HG03045 (cell line): Measurements from ENCODE around the gene SNRNP200.
"Not testable (repeated sequence)": the region's sequence is repeated elsewhere in the genome, so short reads cannot be mapped to it uniquely, and the experiment has no call there.

Experiments used
- ATAC-seq: cut with Tn5 transposase; IDR thresholded peaks from one replicate; pipeline ENCODE4 v1.9.1; 2021; ENCODE audit warnings: mild to moderate bottlenecking, moderate library complexity; ENCODE audit not compliant: unreplicated experiment

Gene SNRNP200

DNA sequence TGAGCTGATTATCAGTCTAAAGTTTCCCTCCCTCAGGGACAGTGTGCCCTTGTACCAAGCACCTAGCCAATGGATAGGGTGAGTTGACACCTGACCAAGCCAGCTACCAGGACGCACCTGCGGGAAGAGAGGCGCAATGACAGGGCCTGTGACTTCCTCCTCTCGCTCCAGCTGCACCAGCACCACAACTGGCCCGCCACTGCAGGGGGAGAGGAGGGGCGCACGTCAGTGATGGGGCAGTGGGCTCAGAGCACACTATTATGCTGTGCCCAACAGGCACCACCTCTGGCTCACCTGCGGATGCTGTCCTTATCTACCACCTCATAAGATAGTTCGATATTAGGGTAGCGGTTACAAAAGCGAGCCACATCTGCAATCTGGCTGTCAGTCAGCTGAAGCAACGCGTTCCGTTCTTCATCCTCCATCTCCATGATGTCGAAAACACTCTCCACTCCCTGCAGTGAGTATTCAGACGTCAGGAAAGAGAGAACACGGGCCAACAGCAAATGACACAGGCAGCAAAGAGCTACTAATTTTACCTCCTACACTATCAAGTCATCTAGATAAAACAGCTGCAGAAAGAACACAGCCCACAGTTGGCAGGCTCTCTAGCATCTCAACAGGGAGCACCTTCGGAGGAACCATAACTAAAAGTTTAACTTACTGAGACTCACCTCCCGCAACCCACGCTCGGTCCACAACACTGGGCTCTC is 28.4 kb downstream of the SNRNP200 start:
- ATAC-seq, result no peak

DNA sequence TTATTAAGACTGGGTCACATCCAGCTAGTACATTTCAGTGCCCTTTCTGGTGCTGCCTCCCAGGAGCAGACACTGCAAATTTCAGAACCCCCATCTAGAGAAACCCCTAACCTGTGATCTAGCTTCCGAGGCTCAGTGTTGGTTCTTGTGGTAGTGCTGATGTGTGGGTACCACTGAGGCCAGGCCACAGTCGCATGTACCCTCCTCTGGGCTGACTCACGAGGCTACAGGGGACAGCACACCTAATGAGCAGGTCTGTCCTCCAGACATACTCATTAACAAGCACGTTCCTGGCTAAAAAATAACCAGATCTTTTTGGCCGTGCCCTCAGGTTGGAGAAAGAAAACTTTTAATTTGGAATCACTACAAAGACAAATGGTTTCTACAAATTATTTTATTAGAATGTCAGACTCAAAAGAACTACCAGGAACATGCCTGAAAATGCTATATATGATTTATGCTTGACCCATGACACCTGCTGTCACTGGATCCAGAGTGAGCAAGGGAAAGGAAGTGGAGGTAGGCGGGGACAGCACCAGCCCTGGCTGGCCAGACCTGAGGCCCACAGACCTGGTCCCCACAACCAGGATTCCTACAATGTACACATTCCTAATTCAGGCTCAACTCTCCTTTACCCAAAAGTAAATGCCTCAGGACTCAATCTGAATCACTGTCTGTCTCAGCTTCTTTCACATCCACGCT is 30.8 kb downstream of the SNRNP200 start:
- no peak for ATAC-seq

DNA sequence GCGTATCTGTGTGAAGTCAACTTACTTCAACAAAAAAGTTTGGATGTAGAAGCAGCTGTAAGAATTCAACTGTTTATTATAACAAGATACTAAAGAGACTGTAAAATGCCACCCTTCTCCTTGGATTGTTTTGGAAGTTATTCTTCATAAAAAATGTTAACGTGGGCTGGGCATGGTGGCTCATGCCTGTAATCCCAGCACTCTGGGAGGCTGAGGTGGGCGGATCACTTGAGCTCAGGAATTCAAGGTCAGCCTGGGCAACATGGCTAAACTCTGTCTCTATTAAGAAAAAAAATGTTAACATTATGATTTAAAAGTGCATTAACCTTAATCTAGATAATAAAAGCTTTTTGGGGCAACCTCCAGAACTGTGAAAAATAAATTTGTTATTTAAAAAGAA is 31.6 kb downstream of the SNRNP200 start:
- ATAC-seq, result no peak

DNA sequence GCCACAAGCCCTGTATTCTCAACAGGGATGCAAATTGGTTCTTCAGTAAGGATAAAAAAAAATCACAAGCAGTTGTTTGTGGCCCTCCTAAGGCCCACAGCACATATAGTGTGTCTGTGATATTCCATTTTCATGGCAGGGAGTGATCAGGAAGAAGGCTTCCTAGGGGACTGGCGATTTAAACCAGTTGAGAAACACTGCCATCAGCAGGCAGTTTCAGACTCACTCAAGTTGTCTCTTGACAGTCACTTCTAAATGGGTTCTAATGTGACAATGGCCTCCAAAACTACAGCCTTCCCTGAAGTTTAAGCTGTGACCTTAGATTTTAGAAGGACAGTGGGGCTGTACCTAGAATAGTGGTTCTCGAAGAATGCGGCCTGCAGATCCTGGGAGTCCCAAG is 33.4 kb downstream of the SNRNP200 start:
- no peak for ATAC-seq

DNA sequence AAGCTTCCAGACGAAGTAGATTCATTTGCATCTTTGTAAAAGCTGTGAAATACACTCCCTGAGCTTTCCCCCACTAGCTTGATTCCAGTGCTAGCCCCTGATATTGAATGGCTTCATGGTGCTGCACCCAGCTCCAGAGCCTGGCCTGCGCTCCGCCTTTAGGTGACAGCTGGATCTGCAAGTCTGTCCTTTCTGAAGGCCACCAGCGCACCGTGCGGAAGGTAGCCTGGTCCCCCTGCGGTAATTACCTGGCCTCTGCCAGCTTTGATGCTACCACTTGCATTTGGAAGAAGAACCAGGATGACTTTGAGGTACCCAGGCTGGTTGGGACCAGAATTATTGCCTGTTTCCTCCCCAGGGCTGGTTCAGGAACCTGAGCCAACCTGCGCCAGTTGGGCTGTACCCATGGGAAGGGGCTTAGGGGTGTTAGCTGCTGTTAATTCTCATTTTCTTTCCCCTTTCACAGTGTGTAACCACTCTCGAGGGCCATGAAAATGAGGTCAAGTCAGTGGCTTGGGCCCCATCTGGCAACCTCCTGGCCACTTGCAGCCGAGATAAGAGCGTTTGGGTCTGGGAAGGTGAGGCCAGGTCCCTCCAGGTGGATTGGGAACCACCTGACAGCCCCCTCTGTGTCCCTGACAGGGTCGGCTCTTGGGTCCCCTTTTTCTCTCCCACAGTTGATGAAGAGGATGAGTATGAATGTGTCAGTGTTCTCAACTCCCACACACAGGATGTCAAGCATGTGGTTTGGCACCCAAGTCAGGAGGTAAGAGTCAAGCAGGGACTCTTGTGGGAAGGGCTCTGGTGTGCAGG is 38.0 kb downstream of the SNRNP200 start:
- no peak for ATAC-seq

DNA sequence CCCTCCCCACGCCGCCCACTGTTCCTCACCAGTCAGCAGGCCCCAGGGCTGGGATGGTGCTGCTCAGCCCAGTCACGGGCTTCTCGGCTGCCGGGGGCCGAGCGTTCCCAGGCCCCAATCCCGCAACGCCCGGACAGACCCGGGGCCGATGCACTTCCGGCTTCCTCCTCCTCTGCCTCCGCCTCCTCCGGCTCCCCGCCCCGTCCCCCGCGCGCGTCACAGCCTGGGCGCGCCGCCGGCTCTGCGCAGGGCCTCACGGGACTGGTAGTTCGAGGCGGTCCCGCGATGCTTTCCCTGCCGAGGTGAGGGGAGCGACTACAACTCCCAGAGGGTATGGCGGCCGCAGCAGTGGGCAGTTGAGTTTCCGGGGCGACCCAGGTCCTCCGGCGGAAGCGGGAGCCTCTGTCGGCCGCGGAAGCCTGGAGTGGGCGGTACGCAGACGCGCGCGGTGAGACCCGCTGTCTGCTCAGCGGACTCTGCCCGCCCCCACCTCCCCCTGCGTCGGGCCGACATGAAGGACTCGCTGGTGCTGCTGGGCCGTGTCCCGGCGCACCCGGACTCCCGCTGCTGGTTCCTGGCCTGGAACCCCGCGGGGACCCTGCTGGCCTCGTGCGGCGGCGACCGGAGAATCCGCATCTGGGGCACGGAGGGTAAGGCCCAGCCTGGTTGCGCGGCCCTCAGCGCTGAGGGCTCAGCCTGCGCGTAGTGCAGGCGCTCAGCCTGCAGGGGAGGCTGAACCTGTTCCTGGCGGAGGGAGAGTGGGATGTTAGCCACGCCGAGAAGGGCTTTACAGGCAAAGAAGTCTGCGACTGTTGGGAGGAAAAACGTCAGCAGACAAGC is 39.3 kb downstream of the SNRNP200 start, which contains the start of the genes CIAO1 and TMEM127:
Gene CIAO1 (plus strand): TSS at position 386 of the 840 bp plus-strand sequence. CDS start 126 bp downstream, at position 512.
Gene TMEM127 (minus strand): TSS at position 158 of the 840 bp plus-strand sequence. CDS start 616 bp downstream, outside the sequence.
- ATAC-seq, result peak; percentile 90

DNA sequence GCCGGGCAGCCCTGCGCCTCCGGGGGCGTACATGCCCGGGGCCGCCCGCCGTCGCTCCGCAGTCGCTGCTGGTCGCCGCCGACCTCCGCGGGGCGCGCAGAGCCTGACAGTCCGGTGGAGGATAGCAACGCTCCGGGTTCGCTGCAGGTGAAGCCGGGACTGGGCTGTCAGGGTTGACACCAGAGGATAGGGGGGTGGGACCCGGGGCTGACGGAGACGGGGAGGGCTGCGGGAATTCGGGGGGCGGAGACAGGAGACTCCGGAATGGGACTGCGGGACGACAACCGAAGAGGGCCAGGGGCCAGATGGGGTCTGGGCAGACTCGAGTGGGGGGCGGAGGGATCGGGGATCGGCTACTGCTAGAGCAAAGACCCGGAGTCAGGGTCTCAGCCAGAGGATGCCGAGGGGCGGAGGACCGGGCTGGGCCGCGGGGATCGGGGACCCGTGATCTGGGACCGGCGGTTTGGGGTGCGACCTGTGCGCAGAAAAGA is 40.0 kb downstream of the SNRNP200 start:
- peak; percentile 23 for ATAC-seq

DNA sequence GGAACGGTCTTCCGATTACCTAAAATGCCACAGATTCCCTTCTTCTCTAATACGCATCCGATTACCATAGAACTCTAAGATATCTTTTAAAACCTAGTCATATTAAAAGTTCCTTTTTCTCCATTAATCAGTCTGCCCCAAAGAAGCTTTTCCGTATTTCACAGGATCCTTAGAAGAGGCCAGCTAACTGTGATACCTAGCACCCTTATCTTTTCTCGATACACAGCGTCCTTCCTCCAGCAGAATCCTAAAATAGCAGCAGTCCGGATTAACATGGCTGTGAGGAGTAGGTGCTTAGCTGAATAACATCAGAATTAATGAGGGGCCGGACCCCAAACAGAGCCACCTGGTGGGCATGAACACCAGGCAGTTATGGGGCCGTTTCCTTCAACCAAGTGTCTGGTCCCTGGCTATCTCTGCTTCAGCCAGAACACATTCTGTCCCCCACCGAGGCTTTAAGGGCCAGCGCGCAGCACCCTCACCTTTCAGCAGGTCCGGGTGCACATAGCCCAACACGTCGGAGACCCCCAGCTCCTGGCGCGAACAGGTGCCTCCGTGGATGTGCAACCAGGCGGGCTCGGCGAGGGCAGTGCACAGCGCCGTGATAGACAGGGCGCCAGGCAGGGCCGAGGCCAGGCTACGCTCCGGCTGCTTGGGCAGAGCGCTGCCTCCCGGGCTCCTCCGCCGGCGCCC is 40.5 kb downstream of the SNRNP200 start:
- ATAC-seq, result no peak

DNA sequence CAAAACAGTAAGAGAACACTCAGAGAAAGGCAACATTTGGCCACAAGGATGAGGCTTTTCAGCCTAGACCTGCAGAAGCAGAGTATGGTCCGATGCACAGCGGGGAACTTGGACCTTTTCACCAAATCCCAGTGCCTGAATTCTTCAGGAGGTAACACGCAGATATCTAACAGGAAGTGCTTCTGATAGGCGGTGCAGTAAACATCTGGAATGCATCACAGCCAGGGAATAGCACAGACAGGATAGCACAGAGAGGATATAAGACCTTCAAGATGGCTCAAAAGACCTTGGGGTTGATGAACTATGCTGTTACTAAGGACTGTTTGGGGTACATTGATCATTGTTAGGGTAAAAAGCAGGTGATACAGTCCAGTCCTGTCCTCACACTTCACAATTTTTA is 41.3 kb downstream of the SNRNP200 start:
- no peak for ATAC-seq

DNA sequence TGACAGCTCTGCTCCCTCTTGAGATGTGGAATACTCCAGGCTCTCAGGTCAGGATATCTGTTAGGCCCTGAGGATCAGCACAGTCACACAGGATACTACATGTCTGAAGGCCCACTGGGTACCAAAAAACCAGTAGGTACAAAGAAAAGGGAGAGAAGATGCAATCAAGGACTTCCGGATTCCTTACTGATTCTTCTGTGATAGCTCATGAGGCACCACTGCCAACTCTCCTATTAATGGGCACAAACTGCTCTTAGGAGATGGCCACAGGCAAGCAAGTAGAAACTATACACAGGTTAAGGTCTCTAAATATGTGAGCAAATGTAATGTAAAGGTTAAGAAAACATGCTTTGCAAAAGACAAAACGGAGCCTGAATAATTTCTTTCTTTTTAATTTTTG is 43.0 kb downstream of the SNRNP200 start:
- no peak for ATAC-seq

DNA sequence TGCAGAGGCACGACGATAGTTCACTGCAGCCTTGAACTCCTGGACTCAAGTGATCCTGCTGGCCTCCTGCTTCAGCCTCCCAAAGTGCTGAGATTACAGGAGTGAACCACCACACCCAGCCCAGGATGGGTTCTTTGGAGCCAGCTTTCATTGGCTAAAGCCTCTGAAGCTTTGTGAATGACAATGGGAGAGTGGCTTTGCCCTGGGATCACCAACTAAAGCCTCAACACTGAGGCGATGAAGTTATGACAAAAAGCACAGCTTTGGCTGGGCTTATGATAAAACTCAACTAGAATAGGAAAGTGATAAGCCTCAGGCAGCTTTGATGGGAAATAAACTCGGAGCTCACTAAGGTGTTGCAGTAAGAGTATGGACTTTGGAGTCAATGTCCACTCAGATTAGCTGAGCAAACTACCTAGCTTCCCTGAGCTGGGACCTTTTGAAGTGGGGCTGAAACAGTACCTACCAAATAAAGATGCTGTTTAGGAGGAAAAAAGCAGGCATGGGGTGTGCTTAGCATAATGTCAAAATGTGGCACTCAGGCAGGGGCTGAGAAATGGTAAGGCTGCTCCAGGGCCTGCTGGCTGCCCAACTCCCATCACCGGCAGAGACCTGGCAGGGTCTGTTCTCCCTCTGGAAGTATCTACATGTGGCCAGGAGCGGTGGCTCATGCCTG is 43.9 kb downstream of the SNRNP200 start:
- no peak for ATAC-seq

DNA sequence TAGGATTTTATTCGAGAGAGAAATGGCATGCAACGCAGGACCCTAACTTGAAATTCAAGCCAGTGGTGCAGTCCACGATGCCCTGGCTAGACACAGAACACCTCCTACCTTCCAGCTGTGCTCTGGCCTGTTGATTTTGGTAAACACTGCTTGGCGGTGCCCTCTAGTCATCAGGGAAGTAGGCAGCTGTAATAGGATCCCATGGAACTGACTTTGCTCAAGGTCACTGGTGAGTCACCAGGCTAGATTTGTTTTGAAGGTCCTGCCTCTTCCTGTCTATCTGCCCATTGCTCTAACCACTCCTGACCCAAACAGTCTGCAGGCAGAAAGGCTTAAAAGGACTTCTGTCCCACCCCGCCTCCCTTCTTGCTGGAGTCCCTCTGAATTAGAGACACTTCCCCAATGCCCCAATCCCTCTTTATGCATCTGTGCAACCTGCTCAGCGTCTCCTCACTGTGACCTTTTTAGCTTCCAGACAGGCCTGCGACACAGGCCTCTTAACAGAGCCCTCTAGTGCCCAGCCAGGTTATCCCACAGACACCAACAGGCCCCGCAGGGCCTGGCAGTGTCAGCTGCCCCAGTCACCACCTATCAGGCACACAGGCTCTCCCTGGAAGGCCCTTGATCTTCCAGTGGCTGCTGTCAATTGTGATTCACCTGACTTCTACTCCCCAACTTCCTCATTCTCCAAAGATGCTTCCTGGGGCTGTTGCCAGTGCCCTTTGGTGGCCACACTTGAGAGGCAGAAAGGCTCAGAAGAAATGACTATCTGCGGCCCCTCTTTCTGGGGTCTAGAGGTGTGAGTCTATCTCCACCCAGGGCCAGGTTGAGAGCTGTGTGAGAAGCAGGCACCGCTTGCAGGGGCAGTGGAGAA is 44.7 kb downstream of the SNRNP200 start:
- ATAC-seq, result no peak

DNA sequence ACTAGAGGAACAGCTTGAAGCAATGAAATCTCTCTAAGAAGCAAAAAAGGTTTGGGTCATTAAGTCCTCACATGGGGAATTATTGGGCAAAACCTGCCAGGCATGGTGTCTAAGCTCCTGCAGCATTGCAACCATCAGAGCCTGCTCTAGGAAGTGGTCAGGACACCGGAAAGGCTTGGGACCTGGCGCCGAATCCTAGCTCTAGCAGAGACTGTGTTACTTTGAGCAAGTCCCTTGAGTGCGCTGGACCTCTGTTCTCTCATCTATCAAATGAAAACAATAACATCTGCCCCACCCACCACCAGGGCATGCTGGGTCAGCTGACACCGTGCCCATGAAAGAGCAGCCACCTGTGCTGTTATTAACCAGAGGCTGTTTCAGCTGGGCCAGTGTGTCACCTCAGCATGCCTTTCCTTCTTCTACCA is 45.8 kb downstream of the SNRNP200 start:
- no peak for ATAC-seq

DNA sequence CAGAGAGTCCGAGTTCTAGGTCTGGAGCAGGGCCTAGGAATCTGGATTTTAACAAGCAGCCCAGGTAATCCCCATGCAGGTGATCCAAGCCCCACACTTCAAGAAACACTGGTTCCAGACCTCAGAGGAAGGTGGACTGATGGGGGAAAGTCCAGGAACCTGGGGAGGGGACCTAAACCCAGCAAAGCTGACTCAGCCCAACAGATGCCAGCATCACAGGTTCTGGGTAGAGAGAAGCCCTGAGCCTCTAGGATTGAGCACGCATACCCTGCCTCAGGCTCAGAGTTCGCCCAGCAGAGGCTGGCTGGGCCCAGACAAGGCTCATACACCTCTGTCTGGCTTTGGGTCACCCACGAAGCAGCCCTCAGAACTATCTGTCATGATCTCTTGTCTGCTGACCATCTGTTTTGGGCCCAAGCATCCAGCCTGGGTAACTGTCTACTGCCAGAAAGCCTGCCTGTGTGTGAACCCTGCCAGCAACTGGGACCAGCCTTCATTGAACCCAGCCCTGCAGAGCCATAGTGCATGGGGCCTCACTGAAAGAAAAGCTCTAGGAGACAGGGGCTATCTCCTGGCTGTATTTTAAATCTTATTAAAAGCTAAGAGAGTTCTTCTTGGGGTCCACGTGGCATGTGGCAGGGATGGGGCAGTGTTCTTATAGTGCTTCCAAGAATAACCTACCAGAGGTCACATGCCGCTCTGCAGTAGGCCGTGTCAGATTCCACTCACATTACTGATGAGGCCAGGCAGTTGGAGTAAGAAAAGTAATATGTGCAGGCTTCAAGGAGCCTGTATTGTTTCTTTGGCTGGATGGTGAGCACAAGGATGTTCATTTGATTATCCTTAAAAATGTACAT is 47.0 kb downstream of the SNRNP200 start:
- no peak for ATAC-seq

DNA sequence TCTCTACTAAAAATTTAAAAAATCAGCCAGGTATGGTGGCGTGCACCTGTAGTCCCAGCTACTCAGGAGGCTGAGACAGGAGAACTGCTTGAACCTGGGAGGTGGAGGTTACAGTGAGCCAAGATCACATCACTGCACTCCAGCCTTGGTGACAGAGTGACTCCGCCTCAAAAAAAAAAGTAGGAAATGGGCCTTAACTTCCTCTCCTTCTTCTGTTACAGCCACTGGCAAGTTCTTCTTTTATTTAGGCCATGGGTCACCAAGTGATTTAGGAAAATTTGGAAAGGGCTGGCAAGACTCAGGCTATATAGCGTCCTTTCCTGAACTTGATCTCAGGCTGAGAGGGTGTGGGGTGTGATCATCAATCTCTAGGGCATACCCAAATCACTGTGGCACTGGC is 47.6 kb downstream of the SNRNP200 start:
- not testable (repeated sequence) for ATAC-seq

DNA sequence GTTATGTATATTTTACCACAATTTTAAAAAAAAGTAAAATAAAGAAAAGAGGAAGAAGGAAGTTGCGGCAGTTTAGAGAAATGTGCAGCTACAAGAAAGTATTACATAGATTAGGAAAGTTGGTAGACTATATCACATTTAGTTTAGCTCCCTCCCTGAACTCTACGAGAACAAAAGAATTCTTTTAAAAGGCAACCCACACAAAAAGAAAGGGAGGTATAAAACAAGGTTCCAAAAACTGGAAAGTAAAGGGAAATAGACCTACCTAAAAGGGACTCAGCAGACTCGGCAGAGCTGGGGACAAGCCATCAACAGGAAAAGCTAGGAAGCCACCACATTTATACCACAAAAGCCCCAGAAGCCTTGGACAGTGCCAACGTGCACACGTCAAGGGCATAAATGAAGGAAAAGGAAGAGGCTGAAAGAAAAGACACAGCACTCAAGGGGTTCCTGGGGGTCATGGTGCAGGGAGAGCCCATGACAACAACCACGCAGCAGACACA is 48.7 kb downstream of the SNRNP200 start:
- ATAC-seq, result no peak

DNA sequence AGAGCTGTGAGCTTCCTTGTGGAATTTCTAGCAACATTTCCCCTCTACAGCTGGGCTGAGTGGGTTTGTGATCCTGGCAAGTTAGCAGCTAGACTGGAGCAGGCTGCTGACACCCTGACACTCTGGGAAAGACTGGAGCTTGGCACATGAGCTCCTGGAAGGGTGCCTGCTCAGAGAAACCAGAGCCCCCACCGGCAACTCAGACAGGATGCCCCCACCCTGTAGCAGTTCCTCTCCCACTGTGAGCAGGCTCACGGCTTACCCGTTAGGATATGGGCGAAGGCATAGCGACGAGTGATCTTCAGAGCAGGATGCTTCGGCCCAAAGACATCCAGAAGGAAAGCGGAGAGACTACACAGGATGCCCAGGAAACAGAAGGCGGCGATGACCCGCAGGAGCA is 50.8 kb downstream of the SNRNP200 start:
- ATAC-seq, result no peak
